Measurements from ENCODE around the gene CDC37L1. TPM values are rescaled to one million over a fixed set of nuclear protein-coding genes. Genes with fewer than 3 reads are reported as not detected.

The CDC37L1 gene
- total and polyA plus RNA-seq, 2 experiments from 2014 or later = 26.9 to 29.6 TPM

DNA sequence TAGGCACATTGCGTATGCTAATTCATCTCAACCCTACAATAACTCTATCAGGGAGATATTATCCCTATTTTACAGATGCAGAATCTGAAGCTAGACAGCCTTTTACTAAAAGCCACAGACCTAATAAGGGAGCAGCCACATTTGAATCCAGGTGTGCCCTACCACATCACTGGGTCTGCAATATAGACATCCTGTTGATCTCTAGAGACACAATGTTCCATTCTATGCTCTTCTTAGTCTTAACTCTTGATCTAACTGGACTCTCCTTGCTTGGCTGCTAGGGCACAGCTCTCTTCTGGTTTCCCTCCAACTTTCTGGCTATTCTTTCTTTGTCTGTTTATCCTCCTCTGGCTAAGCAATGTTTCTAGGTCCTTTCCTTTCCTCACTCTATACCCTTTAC, 11.7 kb upstream of the CDC37L1 start (continued):
- TF ChIP-seq EZH2 (IDR thresholded peaks at IDR 0.05; ENCODE audit: low read depth, unreplicated experiment) = no peak
- TF ChIP-seq, protein P1, sequence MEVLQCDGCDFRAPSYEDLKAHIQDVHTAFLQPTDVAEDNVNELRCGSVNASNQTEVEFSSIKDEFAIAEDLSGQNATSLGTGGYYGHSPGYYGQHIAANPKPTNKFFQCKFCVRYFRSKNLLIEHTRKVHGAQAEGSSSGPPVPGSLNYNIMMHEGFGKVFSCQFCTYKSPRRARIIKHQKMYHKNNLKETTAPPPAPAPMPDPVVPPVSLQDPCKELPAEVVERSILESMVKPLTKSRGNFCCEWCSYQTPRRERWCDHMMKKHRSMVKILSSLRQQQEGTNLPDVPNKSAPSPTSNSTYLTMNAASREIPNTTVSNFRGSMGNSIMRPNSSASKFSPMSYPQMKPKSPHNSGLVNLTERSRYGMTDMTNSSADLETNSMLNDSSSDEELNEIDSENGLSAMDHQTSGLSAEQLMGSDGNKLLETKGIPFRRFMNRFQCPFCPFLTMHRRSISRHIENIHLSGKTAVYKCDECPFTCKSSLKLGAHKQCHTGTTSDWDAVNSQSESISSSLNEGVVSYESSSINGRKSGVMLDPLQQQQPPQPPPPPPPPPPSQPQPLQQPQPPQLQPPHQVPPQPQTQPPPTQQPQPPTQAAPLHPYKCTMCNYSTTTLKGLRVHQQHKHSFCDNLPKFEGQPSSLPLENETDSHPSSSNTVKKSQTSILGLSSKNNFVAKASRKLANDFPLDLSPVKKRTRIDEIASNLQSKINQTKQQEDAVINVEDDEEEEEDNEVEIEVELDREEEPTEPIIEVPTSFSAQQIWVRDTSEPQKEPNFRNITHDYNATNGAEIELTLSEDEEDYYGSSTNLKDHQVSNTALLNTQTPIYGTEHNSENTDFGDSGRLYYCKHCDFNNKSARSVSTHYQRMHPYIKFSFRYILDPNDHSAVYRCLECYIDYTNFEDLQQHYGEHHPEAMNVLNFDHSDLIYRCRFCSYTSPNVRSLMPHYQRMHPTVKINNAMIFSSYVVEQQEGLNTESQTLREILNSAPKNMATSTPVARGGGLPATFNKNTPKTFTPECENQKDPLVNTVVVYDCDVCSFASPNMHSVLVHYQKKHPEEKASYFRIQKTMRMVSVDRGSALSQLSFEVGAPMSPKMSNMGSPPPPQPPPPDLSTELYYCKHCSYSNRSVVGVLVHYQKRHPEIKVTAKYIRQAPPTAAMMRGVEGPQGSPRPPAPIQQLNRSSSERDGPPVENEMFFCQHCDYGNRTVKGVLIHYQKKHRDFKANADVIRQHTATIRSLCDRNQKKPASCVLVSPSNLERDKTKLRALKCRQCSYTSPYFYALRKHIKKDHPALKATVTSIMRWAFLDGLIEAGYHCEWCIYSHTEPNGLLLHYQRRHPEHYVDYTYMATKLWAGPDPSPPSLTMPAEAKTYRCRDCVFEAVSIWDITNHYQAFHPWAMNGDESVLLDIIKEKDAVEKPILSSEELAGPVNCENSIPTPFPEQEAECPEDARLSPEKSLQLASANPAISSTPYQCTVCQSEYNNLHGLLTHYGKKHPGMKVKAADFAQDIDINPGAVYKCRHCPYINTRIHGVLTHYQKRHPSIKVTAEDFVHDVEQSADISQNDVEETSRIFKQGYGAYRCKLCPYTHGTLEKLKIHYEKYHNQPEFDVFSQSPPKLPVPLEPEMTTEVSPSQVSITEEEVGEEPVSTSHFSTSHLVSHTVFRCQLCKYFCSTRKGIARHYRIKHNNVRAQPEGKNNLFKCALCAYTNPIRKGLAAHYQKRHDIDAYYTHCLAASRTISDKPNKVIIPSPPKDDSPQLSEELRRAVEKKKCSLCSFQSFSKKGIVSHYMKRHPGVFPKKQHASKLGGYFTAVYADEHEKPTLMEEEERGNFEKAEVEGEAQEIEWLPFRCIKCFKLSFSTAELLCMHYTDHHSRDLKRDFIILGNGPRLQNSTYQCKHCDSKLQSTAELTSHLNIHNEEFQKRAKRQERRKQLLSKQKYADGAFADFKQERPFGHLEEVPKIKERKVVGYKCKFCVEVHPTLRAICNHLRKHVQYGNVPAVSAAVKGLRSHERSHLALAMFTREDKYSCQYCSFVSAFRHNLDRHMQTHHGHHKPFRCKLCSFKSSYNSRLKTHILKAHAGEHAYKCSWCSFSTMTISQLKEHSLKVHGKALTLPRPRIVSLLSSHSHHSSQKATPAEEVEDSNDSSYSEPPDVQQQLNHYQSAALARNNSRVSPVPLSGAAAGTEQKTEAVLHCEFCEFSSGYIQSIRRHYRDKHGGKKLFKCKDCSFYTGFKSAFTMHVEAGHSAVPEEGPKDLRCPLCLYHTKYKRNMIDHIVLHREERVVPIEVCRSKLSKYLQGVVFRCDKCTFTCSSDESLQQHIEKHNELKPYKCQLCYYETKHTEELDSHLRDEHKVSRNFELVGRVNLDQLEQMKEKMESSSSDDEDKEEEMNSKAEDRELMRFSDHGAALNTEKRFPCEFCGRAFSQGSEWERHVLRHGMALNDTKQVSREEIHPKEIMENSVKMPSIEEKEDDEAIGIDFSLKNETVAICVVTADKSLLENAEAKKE (CRISPR knock-in tag; IDR thresholded peaks at IDR 0.05) = no peak
- TF ChIP-seq ZNF114 (CRISPR knock-in tag; IDR thresholded peaks at IDR 0.05) = no peak

DNA sequence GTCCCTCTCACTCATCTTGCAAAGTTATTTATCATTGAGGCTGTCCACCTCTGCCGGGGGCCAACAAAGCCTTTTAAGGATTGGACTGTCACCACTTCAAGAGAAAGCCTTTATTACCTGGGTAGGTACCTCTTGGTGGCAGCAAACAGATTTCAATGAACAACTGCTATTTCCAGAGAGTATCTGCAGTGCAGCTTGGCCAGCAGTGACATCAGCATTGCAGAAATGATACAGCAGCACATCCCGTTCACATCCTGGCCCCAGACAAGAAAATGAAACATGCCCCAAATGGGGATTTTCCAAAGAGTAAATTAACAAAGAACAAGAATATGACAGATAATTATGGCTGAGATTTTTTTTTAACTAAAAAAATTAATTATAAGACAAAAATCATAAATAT, 10.8 kb upstream of the CDC37L1 start:
- H3K4me1 Mint-ChIP-seq = peaks cover 49% of the 10 kb centered on the region
- no peaks in the 10 kb centered on the region for H3F3A ChIP-seq (replicated peaks; ENCODE audit: low read depth)

More for the DNA sequence above, 10.8 kb upstream of the CDC37L1 start:
- H3K4me2 ChIP-seq = no peak overlapping the region
- H3K4me3 Mint-ChIP-seq = no peak overlapping the region
- H3K27me3 ChIP-seq (ENCODE audit: insufficient read depth) = 0 out of 2 replicates have a peak, but pooled peaks cover 2% of the 10 kb centered on the region
- TF ChIP-seq, protein P2, sequence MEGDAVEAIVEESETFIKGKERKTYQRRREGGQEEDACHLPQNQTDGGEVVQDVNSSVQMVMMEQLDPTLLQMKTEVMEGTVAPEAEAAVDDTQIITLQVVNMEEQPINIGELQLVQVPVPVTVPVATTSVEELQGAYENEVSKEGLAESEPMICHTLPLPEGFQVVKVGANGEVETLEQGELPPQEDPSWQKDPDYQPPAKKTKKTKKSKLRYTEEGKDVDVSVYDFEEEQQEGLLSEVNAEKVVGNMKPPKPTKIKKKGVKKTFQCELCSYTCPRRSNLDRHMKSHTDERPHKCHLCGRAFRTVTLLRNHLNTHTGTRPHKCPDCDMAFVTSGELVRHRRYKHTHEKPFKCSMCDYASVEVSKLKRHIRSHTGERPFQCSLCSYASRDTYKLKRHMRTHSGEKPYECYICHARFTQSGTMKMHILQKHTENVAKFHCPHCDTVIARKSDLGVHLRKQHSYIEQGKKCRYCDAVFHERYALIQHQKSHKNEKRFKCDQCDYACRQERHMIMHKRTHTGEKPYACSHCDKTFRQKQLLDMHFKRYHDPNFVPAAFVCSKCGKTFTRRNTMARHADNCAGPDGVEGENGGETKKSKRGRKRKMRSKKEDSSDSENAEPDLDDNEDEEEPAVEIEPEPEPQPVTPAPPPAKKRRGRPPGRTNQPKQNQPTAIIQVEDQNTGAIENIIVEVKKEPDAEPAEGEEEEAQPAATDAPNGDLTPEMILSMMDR (conservative IDR thresholded peaks at IDR 0.05; ENCODE audit: low read depth in 2 of 2) = 0 out of 4 replicates have a peak, but pooled peaks of 1 of the 2 experiments have one; percentile 1
- no peak for TF ChIP-seq EZH2phosphoT487 (IDR thresholded peaks at IDR 0.05; ENCODE audit: unreplicated experiment)
- ATAC-seq = no peak
- peaks cover 6% of the 10 kb centered on the region; the same call in 1 of the 2 replicates for H3K79me2 ChIP-seq (replicated peaks; ENCODE audit: insufficient read depth)
- H4K20me1 ChIP-seq (replicated peaks; ENCODE audit: insufficient read depth) = no peaks in the 10 kb centered on the region
- peaks cover 34% of the 10 kb centered on the region for H3K4me1 ChIP-seq (ENCODE audit: insufficient read depth)
- H2AFZ ChIP-seq = no peak overlapping the region
- H3K27ac Mint-ChIP-seq = no peak overlapping the region
- no peak overlapping the region for H3K4me3 ChIP-seq
- H3K9me3 Mint-ChIP-seq = no peaks in the 10 kb centered on the region
- no peaks in the 10 kb centered on the region for H3K27me3 Mint-ChIP-seq (ENCODE audit: insufficient read depth, low read depth, poor library complexity)
- no peaks in the 10 kb centered on the region for H3K36me3 ChIP-seq (ENCODE audit: insufficient read depth)
- no peaks in the 10 kb centered on the region for H3K9me2 ChIP-seq (ENCODE audit: insufficient read depth)
- no peak overlapping the region for H3K27ac ChIP-seq (ENCODE audit: low read depth)
- no peak for DNase-seq (ENCODE audit: low spot score)
- H3K36me3 Mint-ChIP-seq (ENCODE audit: low read depth) = no peaks in the 10 kb centered on the region
